HepG2 (cell line): ENCODE results near the gene ESYT1. TPM values are rescaled to one million over a fixed set of nuclear protein-coding genes. Genes with fewer than 3 reads are reported as not detected.

Experiments used
- AKAP8 ChIP-seq: sonication (generic); formaldehyde crosslinking; IDR thresholded peaks from 2 replicates; pipeline ENCODE4 v1.5.1; 2020; ENCODE audit warnings: mild to moderate bottlenecking, missing genetic modification reagents
- ATRX ChIP-seq: sonication (generic); formaldehyde crosslinking; IDR thresholded peaks from 2 replicates; pipeline ENCODE4 v1.4.0; 2020; ENCODE audit warnings: missing genetic modification reagents, borderline replicate concordance
- CBX2 ChIP-seq, 2 experiments: fragments of 200-600 bp in 1 of 2; sonication (generic); formaldehyde crosslinking in 1 of 2; IDR thresholded peaks; 2 replicates each; pipeline versions ENCODE4 v1.7.0 to v1.8.1; 2018 to 2022; ENCODE audit warnings: low read depth in 2 of 2, low read length in 1 of 2, mild to moderate bottlenecking in 1 of 2, missing genetic modification reagents in 1 of 2
- FOXP4 ChIP-seq: sonication (generic); formaldehyde crosslinking; IDR thresholded peaks from 2 replicates; pipeline ENCODE4 v1.4.0; 2020; ENCODE audit warnings: missing genetic modification reagents
- GMEB1 ChIP-seq: sonication (generic); formaldehyde crosslinking; IDR thresholded peaks from 2 replicates; pipeline ENCODE4 v1.5.1; 2020; ENCODE audit warnings: missing genetic modification reagents, mild to moderate bottlenecking, borderline replicate concordance
- KAT8 ChIP-seq: IDR thresholded peaks from 2 replicates; pipeline ENCODE4 v1.6.1; 2016; ENCODE audit warnings: missing genetic modification reagents, missing compliant biosample characterization
- PAXIP1 ChIP-seq: sonication (generic); formaldehyde crosslinking; conservative IDR thresholded peaks from 2 replicates; pipeline ENCODE4 v1.4.0; 2020; ENCODE audit warnings: mild to moderate bottlenecking, missing genetic modification reagents, moderate library complexity
- RARG ChIP-seq: sonication (generic); formaldehyde crosslinking; IDR thresholded peaks from 2 replicates; pipeline ENCODE4 v1.4.0; 2020; ENCODE audit warnings: low read depth, mild to moderate bottlenecking, missing genetic modification reagents
- SALL1 ChIP-seq: sonication (generic); formaldehyde crosslinking; IDR thresholded peaks from 2 replicates; pipeline ENCODE4 v1.8.0; 2022; ENCODE audit warnings: mild to moderate bottlenecking, missing genetic modification reagents
- TOPORS ChIP-seq: sonication (generic); formaldehyde crosslinking; IDR thresholded peaks from 2 replicates; pipeline ENCODE4 v1.8.0; 2023; ENCODE audit warnings: mild to moderate bottlenecking, missing genetic modification reagents
- ZNF121 ChIP-seq: sonication (generic); formaldehyde crosslinking; IDR thresholded peaks from 2 replicates; pipeline ENCODE4 v1.5.0; 2020; ENCODE audit warnings: mild to moderate bottlenecking, missing genetic modification reagents
- ZNF292 ChIP-seq: sonication (generic); formaldehyde crosslinking; IDR thresholded peaks from 2 replicates; pipeline ENCODE4 v1.8.1; 2022; ENCODE audit warnings: mild to moderate bottlenecking, low read depth, missing genetic modification reagents, borderline replicate concordance
- ZNF362 ChIP-seq: sonication (generic); formaldehyde crosslinking; IDR thresholded peaks from 2 replicates; pipeline ENCODE4 v1.4.0; 2020; ENCODE audit warnings: missing genetic modification reagents, mild to moderate bottlenecking, borderline replicate concordance
- ZNF670 ChIP-seq: sonication (generic); formaldehyde crosslinking; IDR thresholded peaks from 2 replicates; pipeline ENCODE4 v1.8.0; 2022; ENCODE audit warnings: mild to moderate bottlenecking, missing genetic modification reagents, borderline replicate concordance
- ZNF749 ChIP-seq: sonication (generic); formaldehyde crosslinking; IDR thresholded peaks from 2 replicates; pipeline ENCODE4 v1.8.0; 2022; ENCODE audit warnings: mild to moderate bottlenecking, missing genetic modification reagents, moderate library complexity, borderline replicate concordance
- ZZZ3 ChIP-seq: sonication (generic); formaldehyde crosslinking; IDR thresholded peaks from 2 replicates; pipeline ENCODE4 v1.4.0; 2020; ENCODE audit warnings: missing genetic modification reagents, mild to moderate bottlenecking, borderline replicate concordance
- polyA plus RNA-seq, 8 experiments: library from polyadenylated mRNA; depleted of rRNA in 3 of 8; stranded (reverse) in 7 of 8; unstranded in 1 of 8; fragments of >200 nt; fragmentation: Illumina TruSeq in 4 of 8; extraction: Trizol in 4 of 8; gene quantifications; 2 replicates each; pipeline versions ENCODE4 v1.2.1 to v1.2.3, GENCODE V29; 2011 to 2016; ENCODE audit warnings: low read depth in 4 of 8, missing spikeins in 1 of 8, mixed read lengths in 1 of 8; ENCODE audit not compliant: insufficient read depth in 1 of 8
- total RNA-seq, 5 experiments: library from RNA; depleted of rRNA; stranded (reverse); fragments of >200 nt; fragmentation: Illumina TruSeq; extraction: Trizol; gene quantifications; 2 replicates each; pipeline ENCODE4 v1.2.3, GENCODE V29; 2016; ENCODE audit warnings: low read depth in 1 of 5
- TF ChIP-seq, protein P1 (sequence below): sonication (generic); formaldehyde crosslinking; IDR thresholded peaks from 2 replicates; pipeline ENCODE4 v1.4.0; 2020; ENCODE audit warnings: mild to moderate bottlenecking, missing genetic modification reagents, borderline replicate concordance

ESYT1 gene
- total and polyA plus RNA-seq, 2 of the 13 experiments (the other 11 are each of a cell fraction or from before 2014, with no cell fraction given) = 66.9 to 71.0 TPM

DNA sequence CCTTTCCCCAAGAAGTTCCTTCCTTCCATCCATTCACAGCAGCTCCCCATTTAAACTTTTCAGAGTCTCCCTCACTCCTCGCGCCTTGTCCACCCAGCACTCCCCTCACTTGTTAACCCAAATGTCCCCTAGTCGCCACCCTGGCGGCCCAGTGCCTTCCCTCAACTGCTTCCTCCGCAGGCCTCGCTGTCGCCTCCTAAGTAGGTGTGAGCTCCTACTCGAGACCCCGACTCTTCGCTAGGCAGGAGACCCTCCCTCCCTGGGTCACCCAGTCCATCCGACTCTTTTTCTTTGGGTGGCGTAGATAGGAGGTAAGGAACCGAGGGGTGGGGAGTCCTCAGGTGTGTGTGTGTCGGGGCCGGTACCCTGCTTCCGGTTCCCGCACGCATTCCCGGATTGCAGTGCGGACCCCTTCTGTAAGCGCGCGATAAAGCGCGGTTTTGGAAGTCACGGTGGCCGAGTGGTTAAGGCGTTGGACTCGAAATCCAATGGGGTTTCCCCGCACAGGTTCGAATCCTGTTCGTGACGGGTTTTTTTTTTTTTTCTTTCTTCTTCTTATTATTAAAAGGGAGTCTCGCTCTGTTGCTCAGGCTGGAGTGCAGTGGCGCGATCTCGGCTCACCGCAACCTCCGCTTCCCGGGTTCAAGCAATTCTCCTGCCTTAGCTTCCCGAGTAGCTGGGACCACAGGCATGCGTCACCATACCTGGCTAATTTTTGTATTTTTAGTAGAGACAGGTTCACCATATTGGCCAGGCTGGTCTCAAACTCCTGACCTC lies 62.0 kb downstream of the ESYT1 start (continued):
- TF ChIP-seq ZNF749 (CRISPR knock-in tag) (peak; percentile 51; the same call in 1 of the 2 replicates), GMEB1 (CRISPR knock-in tag) (no peak; the same call in 1 of the 2 replicates), SALL1 (CRISPR knock-in tag) (peak; percentile 48), ATRX (no peak), ZNF670 (CRISPR knock-in tag) (no peak), CBX2 (IDR thresholded peaks at IDR 0.05; ENCODE audit: low read depth, low read length) (no peak), CBX2 (CRISPR knock-in tag; IDR thresholded peaks at IDR 0.05; ENCODE audit: low read depth) (no peak), ZNF362 (CRISPR knock-in tag) (peak; percentile 95), PAXIP1 (CRISPR knock-in tag) (peak; percentile 49; the same call in 1 of the 2 replicates), ZNF292 (CRISPR knock-in tag) (no peak; the same call in 1 of the 2 replicates), KAT8 (CRISPR knock-in tag) (peak; percentile 64), RARG (CRISPR knock-in tag) (no peak), ZNF121 (CRISPR knock-in tag) (peak; percentile 42), FOXP4 (0 out of 2 replicates have a peak, but pooled peaks have one; percentile 4), ZZZ3 (CRISPR knock-in tag) (no peak), AKAP8 (CRISPR knock-in tag) (no peak), TOPORS (peak; percentile 69)
- TF ChIP-seq, protein P1, sequence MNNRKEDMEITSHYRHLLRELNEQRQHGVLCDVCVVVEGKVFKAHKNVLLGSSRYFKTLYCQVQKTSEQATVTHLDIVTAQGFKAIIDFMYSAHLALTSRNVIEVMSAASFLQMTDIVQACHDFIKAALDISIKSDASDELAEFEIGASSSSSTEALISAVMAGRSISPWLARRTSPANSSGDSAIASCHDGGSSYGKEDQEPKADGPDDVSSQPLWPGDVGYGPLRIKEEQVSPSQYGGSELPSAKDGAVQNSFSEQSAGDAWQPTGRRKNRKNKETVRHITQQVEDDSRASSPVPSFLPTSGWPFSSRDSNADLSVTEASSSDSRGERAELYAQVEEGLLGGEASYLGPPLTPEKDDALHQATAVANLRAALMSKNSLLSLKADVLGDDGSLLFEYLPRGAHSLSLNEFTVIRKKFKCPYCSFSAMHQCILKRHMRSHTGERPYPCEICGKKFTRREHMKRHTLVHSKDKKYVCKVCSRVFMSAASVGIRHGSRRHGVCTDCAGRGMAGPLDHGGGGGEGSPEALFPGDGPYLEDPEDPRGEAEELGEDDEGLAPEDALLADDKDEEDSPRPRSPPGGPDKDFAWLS = no peak
